ENCODE measurements around the gene TJAP1. TPM values are rescaled to one million over a fixed set of nuclear protein-coding genes. Genes with fewer than 3 reads are reported as not detected.

Gene TJAP1
- total RNA-seq, 1 donor from 2014 or later = 41.0 TPM

- DNase-seq (ENCODE audit: low spot score) = no peak
These were observed 27.6 kb downstream of the TJAP1 start for GRCh38 chr6:43504756-43505593.

GRCh38 chr6:43505718-43506117 is 28.3 kb downstream of the TJAP1 start:
- DNase-seq (ENCODE audit: low spot score) = no peak

- no peak for DNase-seq (ENCODE audit: low spot score)
These were observed 28.8 kb downstream of the TJAP1 start for GRCh38 chr6:43506171-43506570.

- DNase-seq (ENCODE audit: low spot score) = peak; percentile 87
These were observed 29.5 kb downstream of the TJAP1 start for GRCh38 chr6:43506667-43507471.

- DNase-seq (ENCODE audit: low spot score) = no peak
These were observed 31.2 kb downstream of the TJAP1 start for GRCh38 chr6:43508481-43509141.

GRCh38 chr6:43509142-43509983 is 32.0 kb downstream of the TJAP1 start:
- DNase-seq (ENCODE audit: low spot score) = no peak

GRCh38 chr6:43509984-43510826 is 32.8 kb downstream of the TJAP1 start, which contains the start of gene LRRC73:
TSS of gene LRRC73 (minus strand) at chr6:43510346. CDS start at chr6:43509785, 561 bp downstream.
- peak; percentile 90 for DNase-seq (ENCODE audit: low spot score)

GRCh38 chr6:43510827-43511163 is 33.4 kb downstream of the TJAP1 start:
- DNase-seq (ENCODE audit: low spot score) = peak; percentile 49

GRCh38 chr6:43511824-43512415 is 34.5 kb downstream of the TJAP1 start:
- no peak for DNase-seq (ENCODE audit: low spot score)

GRCh38 chr6:43515808-43516207 is 38.4 kb downstream of the TJAP1 start:
- DNase-seq (ENCODE audit: low spot score) = no peak

- DNase-seq (ENCODE audit: low spot score) = no peak
These were observed 39.0 kb downstream of the TJAP1 start for GRCh38 chr6:43516367-43516696.

GRCh38 chr6:43516697-43517504 is 39.5 kb downstream of the TJAP1 start, which contains the start of the genes POLR1C and YIPF3:
TSS of gene POLR1C (plus strand) at chr6:43517089. CDS start at chr6:43517110, 21 bp downstream.
TSS of gene YIPF3 (minus strand) at chr6:43516926. CDS start at chr6:43516807, 119 bp downstream.
- DNase-seq (ENCODE audit: low spot score) = peak; percentile 99

GRCh38 chr6:43517505-43518357 is 40.4 kb downstream of the TJAP1 start:
- no peak for DNase-seq (ENCODE audit: low spot score)

- DNase-seq (ENCODE audit: low spot score) = no peak
These were observed 42.7 kb downstream of the TJAP1 start for GRCh38 chr6:43520097-43520496.

- no peak for DNase-seq (ENCODE audit: low spot score)
These were observed 44.5 kb downstream of the TJAP1 start for GRCh38 chr6:43521836-43522235.

GRCh38 chr6:43522547-43523261 is 45.3 kb downstream of the TJAP1 start:
- no peak for DNase-seq (ENCODE audit: low spot score)

GRCh38 chr6:43523284-43523683 is 45.9 kb downstream of the TJAP1 start:
- no peak for DNase-seq (ENCODE audit: low spot score)

Measured in mucosa of gallbladder (tissue), 1 donor.